Mucosa of descending colon (tissue), 3 donors: Measurements from ENCODE around the gene PTBP1. TPM values are rescaled to one million over a fixed set of nuclear protein-coding genes. Genes with fewer than 3 reads are reported as not detected.

ENCODE experiments used
- ATAC-seq: fragments of 200-7000 bp; cut with Tn5 transposase; one replicate; pipeline ENCODE4 v1.9.1; 2020; ENCODE audit warnings: mild to moderate bottlenecking, moderate library complexity
- DNase-seq, 3 donors: peaks; one replicate each; pipeline ENCODE4 v3.0.0-alpha.2; 2020
- H3K36me3 ChIP-seq: fragments of 200-600 bp; one replicate; pipeline ENCODE4 v1.8.0; 2021; ENCODE audit warnings: low read depth, mild to moderate bottlenecking
- H3K4me1 ChIP-seq: fragments of 200-600 bp; one replicate; pipeline ENCODE4 v1.8.0; 2021; ENCODE audit warnings: low read depth, mild to moderate bottlenecking
- H3K4me3 ChIP-seq: fragments of 200-600 bp; one replicate; pipeline ENCODE4 v1.8.0; 2021; ENCODE audit warnings: mild to moderate bottlenecking
- H3K9me3 ChIP-seq: fragments of 200-600 bp; one replicate; pipeline ENCODE4 v1.8.0; 2021; ENCODE audit warnings: mild to moderate bottlenecking
- intact Hi-C, 2 donors: fragments of 100-400 bp; cut with DNase I in 1 of 2; cut with micrococcal nuclease in 1 of 2; formaldehyde crosslinking; loops; one replicate each; pipeline versions ENCODE4 v1.11.0 to v1.11.1; 2022; cut with DNase I, micrococcal nuclease
- total RNA-seq, 3 donors: library from RNA; stranded (reverse); fragmentation: NEBNext Ultra II Directional in 2 of 3; extraction: Animal tissue kit (Norgen Biotek cat#: 25700) in 2 of 3; gene quantifications; one replicate each; pipeline versions ENCODE4 v1.2.1 to v1.2.4, GENCODE V29; 2021 to 2023
- TF ChIP-seq, protein P1 (sequence below): fragments of 200-600 bp; IDR thresholded peaks from one replicate; pipeline ENCODE4 v1.8.0; 2022; ENCODE audit warnings: antibody characterized with exemption, mild to moderate bottlenecking
- donor health status: DM: no; HTN: no; CAD: no; lungs with moderate emphysema.
- donor health status: DM: no; HTN: no; CAD: no.
- donor health status: DM: no; HTN: yes; CAD: no.

PTBP1 gene
- total RNA-seq, 3 donors from 2014 or later = 204 to 305 (median 281) TPM

- ATAC-seq (peak; percentile 78), DNase-seq (peak in 1 of 3 donors; percentile 29)
- intact Hi-C loops = no loop called here
- H3K4me1 ChIP-seq = peaks cover 8% of the 10 kb centered on the region
- no peaks in the 10 kb centered on the region for H3K36me3 ChIP-seq
- H3K9me3 ChIP-seq = no peaks in the 10 kb centered on the region
- no peak overlapping the region for H3K4me3 ChIP-seq
- TF ChIP-seq, protein P1, sequence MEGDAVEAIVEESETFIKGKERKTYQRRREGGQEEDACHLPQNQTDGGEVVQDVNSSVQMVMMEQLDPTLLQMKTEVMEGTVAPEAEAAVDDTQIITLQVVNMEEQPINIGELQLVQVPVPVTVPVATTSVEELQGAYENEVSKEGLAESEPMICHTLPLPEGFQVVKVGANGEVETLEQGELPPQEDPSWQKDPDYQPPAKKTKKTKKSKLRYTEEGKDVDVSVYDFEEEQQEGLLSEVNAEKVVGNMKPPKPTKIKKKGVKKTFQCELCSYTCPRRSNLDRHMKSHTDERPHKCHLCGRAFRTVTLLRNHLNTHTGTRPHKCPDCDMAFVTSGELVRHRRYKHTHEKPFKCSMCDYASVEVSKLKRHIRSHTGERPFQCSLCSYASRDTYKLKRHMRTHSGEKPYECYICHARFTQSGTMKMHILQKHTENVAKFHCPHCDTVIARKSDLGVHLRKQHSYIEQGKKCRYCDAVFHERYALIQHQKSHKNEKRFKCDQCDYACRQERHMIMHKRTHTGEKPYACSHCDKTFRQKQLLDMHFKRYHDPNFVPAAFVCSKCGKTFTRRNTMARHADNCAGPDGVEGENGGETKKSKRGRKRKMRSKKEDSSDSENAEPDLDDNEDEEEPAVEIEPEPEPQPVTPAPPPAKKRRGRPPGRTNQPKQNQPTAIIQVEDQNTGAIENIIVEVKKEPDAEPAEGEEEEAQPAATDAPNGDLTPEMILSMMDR = no peak
Measured at GRCh38 chr19:782185-782877, 14.9 kb upstream of the PTBP1 start.

GRCh38 chr19:782878-783668, 14.2 kb upstream of the PTBP1 start:
- TF ChIP-seq, protein P1 = no peak
- Histone ChIP-seq H3K4me3 (no peak overlapping the region), H3K36me3 (no peaks in the 10 kb centered on the region), H3K4me1 (peaks cover 8% of the 10 kb centered on the region), H3K9me3 (no peaks in the 10 kb centered on the region)
- ATAC-seq (no peak), DNase-seq (no peak)
- intact Hi-C loops = no loop called here

- TF ChIP-seq, protein P1 = no peak
- DNase-seq = no peak
- no peak for ATAC-seq
- intact Hi-C loops = no loop called here
- Histone ChIP-seq H3K36me3 (no peaks in the 10 kb centered on the region), H3K4me3 (no peak overlapping the region), H3K9me3 (no peaks in the 10 kb centered on the region), H3K4me1 (peaks cover 8% of the 10 kb centered on the region)
Measured at GRCh38 chr19:784541-784940, 12.7 kb upstream of the PTBP1 start.

DNA sequence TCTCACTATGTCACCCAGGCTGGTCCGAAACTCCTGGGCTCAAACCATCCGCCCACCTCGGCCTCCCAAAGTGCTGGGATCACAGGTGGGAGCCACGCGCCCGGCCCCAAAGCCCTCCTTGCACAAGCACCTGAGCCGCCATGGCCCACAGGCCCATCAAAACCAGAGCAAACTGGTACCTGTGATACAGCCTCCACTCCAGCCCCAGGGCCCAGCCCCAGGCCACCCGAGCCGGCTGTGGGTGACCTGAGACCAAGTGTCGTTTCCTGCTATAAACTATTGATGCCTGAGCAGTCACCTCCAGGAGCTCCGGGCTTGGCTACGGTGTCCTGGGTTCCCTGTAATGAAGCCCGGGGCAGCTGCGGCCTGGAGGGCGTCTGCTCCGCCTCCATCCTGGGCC, 9.7 kb upstream of the PTBP1 start:
- TF ChIP-seq, protein P1 = no peak
- DNase-seq (no peak), ATAC-seq (no peak)
- no peaks in the 10 kb centered on the region for H3K9me3 ChIP-seq
- no peak overlapping the region for H3K4me3 ChIP-seq
- H3K4me1 ChIP-seq = peaks cover 3% of the 10 kb centered on the region
- intact Hi-C loops = no loop called here
- no peaks in the 10 kb centered on the region for H3K36me3 ChIP-seq

GRCh38 chr19:788686-788982, 8.6 kb upstream of the PTBP1 start:
- Histone ChIP-seq H3K36me3 (no peaks in the 10 kb centered on the region), H3K4me3 (no peak overlapping the region), H3K9me3 (no peaks in the 10 kb centered on the region), H3K4me1 (no peaks in the 10 kb centered on the region)
- DNase-seq (no peak), ATAC-seq (no peak)
- intact Hi-C loops = no loop called here
- TF ChIP-seq, protein P1 = no peak
